Progenitor cell of endocrine pancreas (in vitro differentiated cells): Measurements from ENCODE around the gene FANCL. TPM values are rescaled to one million over a fixed set of nuclear protein-coding genes. Genes with fewer than 3 reads are reported as not detected.
A peak's percentile ranks its signal among the peaks of the same experiment; 100 is the strongest.
"Not testable (repeated sequence)": the region's sequence is repeated elsewhere in the genome, so short reads cannot be mapped to it uniquely, and the experiment has no call there.

Source experiments
- DNase-seq: peaks from one replicate; pipeline ENCODE4 v3.0.0; 2021; ENCODE audit warnings: low spot score; ENCODE audit not compliant: unreplicated experiment
- H3K27ac Mint-ChIP-seq: 2 replicates; pipeline ENCODE4 v1.8.0; 2021; ENCODE audit warnings: mild to moderate bottlenecking, moderate library complexity, mixed read lengths
- H3K27me3 Mint-ChIP-seq: 2 replicates; pipeline ENCODE4 v1.8.0; 2021; ENCODE audit warnings: mixed read lengths
- H3K36me3 Mint-ChIP-seq: 2 replicates; pipeline ENCODE4 v1.8.0; 2022; ENCODE audit warnings: mixed read lengths; ENCODE audit not compliant: insufficient read depth
- H3K4me1 Mint-ChIP-seq: 2 replicates; pipeline ENCODE4 v1.8.0; 2021; ENCODE audit warnings: low read depth, mixed read lengths
- H3K4me3 Mint-ChIP-seq: 2 replicates; pipeline ENCODE4 v1.8.0; 2021; ENCODE audit warnings: low read depth, mild to moderate bottlenecking, moderate library complexity, mixed read lengths
- H3K9me3 Mint-ChIP-seq: 2 replicates; pipeline ENCODE4 v1.8.0; 2021; ENCODE audit warnings: low read depth, mixed read lengths
- total RNA-seq: library from RNA; stranded (reverse); gene quantifications from 2 replicates; pipeline ENCODE4 v1.2.1, GENCODE V29; 2021
- TF ChIP-seq, protein P1 (sequence below): fragments of 200-600 bp; sonication (generic); IDR thresholded peaks from one replicate; pipeline ENCODE4 v1.5.0; 2021; ENCODE audit warnings: antibody characterized with exemption, mild to moderate bottlenecking; ENCODE audit not compliant: unreplicated experiment

The FANCL gene
- total RNA-seq, 1 donor from 2014 or later, result 40.0 TPM

DNA sequence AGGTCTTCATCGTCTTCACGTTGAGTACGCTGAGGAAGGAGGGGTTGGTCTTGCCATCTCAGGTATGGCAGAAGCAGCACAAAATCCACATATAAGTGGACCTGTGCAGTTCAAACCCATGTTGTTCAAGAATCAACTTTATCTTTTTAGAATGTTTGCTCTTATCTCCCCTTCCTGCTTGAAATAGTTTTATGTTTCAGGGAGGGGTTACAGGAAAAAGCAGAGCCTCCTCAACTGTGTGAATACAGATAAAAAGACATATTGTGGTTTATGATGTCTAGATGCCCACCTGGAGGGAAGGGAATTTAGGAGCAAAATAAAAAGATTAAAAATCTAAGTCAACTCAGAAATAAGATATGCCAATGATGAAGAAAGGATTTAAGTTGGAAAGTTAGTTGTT lies 118.6 kb downstream of the FANCL start:
- no peak overlapping the region for H3K27ac Mint-ChIP-seq
- peaks cover 5% of the 10 kb centered on the region for H3K9me3 Mint-ChIP-seq
- DNase-seq, result no peak
- no peak overlapping the region for H3K4me3 Mint-ChIP-seq
- TF ChIP-seq, protein P1, sequence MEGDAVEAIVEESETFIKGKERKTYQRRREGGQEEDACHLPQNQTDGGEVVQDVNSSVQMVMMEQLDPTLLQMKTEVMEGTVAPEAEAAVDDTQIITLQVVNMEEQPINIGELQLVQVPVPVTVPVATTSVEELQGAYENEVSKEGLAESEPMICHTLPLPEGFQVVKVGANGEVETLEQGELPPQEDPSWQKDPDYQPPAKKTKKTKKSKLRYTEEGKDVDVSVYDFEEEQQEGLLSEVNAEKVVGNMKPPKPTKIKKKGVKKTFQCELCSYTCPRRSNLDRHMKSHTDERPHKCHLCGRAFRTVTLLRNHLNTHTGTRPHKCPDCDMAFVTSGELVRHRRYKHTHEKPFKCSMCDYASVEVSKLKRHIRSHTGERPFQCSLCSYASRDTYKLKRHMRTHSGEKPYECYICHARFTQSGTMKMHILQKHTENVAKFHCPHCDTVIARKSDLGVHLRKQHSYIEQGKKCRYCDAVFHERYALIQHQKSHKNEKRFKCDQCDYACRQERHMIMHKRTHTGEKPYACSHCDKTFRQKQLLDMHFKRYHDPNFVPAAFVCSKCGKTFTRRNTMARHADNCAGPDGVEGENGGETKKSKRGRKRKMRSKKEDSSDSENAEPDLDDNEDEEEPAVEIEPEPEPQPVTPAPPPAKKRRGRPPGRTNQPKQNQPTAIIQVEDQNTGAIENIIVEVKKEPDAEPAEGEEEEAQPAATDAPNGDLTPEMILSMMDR, result no peak
- peaks cover 6% of the 10 kb centered on the region for H3K4me1 Mint-ChIP-seq
- H3K36me3 Mint-ChIP-seq, result peaks cover 13% of the 10 kb centered on the region
- H3K27me3 Mint-ChIP-seq, result no peaks in the 10 kb centered on the region

DNA sequence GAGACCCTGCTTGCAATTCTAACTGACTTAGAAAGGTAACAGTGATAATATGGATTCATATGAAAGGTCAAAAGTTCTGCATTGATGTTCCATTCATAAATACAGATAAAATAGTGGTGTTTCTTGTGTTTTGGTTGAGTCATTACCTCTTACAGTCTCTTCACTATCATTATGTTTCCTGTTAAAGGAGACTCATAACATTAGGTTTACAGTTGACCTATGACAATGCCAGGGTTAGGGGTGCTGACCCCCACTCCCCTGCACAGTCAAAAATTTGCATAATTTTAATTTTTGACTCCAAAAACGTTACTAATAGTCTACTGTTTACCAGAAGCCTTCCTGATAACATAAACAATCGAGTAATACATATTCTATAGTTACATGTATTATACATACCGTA lies 119.1 kb downstream of the FANCL start:
- Mint-ChIP-seq H3K4me1 (peaks cover 6% of the 10 kb centered on the region), H3K4me3 (no peak overlapping the region), H3K36me3 (peaks cover 14% of the 10 kb centered on the region), H3K27me3 (no peaks in the 10 kb centered on the region), H3K27ac (no peak overlapping the region), H3K9me3 (peaks cover 5% of the 10 kb centered on the region)
- TF ChIP-seq, protein P1, result no peak
- DNase-seq, result no peak

GRCh38 chr2:58120626-58121229 lies 120.4 kb downstream of the FANCL start:
- H3K4me3 Mint-ChIP-seq, result no peak overlapping the region
- peaks cover 6% of the 10 kb centered on the region for H3K4me1 Mint-ChIP-seq
- H3K27ac Mint-ChIP-seq, result no peak overlapping the region
- H3K27me3 Mint-ChIP-seq, result no peaks in the 10 kb centered on the region
- H3K36me3 Mint-ChIP-seq, result peaks cover 17% of the 10 kb centered on the region
- H3K9me3 Mint-ChIP-seq, result peaks cover 5% of the 10 kb centered on the region
- DNase-seq, result no peak
- TF ChIP-seq, protein P1, result no peak

DNA sequence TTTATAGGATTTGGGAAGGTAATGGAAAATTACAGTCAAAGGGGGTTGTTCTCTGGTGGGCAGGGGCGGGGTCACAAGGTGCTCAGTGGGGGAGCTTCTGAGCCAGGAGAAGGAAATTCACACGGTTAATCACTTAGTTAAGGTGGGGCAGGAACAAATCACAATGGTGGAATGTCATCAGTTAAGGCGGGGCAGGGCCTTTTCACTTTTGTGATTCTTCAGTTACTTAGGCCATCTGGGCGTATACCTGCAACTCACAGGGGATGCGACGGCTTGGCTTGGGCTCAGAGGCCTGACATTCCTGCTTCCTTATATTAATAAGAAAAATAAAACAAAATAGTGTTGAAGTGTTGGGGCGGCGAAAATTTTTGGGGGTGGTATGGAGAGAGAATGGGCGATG lies 127.6 kb downstream of the FANCL start:
- H3K4me3 Mint-ChIP-seq, H3K27me3 Mint-ChIP-seq, DNase-seq, H3K9me3 Mint-ChIP-seq, H3K4me1 Mint-ChIP-seq: not testable (repeated sequence)
- H3K36me3 Mint-ChIP-seq, result peaks cover 10% of the 10 kb centered on the region
- H3K27ac Mint-ChIP-seq, result peak overlapping the region; percentile 43

- no peak for DNase-seq
- H3K4me3 Mint-ChIP-seq, result no peak overlapping the region
- H3K4me1 Mint-ChIP-seq, result peaks cover 3% of the 10 kb centered on the region
- TF ChIP-seq, protein P1, result peak; percentile 12
- peaks cover 4% of the 10 kb centered on the region for H3K36me3 Mint-ChIP-seq
- no peaks in the 10 kb centered on the region for H3K27me3 Mint-ChIP-seq
- H3K27ac Mint-ChIP-seq, result no peak overlapping the region
- no peaks in the 10 kb centered on the region for H3K9me3 Mint-ChIP-seq
Measured at GRCh38 chr2:58110765-58111164, 130.4 kb downstream of the FANCL start.

- no peak overlapping the region for H3K4me3 Mint-ChIP-seq
- no peaks in the 10 kb centered on the region for H3K27me3 Mint-ChIP-seq
- H3K4me1 Mint-ChIP-seq, result peaks cover 3% of the 10 kb centered on the region
- H3K36me3 Mint-ChIP-seq, result peaks cover 4% of the 10 kb centered on the region
- no peak for DNase-seq
- H3K27ac Mint-ChIP-seq, result no peak overlapping the region
- TF ChIP-seq, protein P1, result no peak
- no peaks in the 10 kb centered on the region for H3K9me3 Mint-ChIP-seq
Measured at GRCh38 chr2:58109481-58109880, 131.6 kb downstream of the FANCL start.
